Measurements from ENCODE around the gene HMGA1.
"Not testable (repeated sequence)": the region's sequence is repeated elsewhere in the genome, so short reads cannot be mapped to it uniquely, and the experiment has no call there.

GRCh38 chr6:34245032-34245760 is 8.5 kb downstream of the HMGA1 start:
- TF ChIP-seq CTCF, POLR2A (IDR thresholded peaks at IDR 0.05): not testable (repeated sequence)

Data from thyroid gland (tissue), 4 donors.